CD4-positive, alpha-beta T cell treated with Interleukin-4 for 1 hour (primary cell): ENCODE results near the gene FRMD4B.
"Not testable (repeated sequence)": the region's sequence is repeated elsewhere in the genome, so short reads cannot be mapped to it uniquely, and the experiment has no call there.

Source experiments
- DNase-seq, 2 donors: peaks; one replicate each; pipeline ENCODE4 v3.0.0-alpha.2; 2020 to 2022

The FRMD4B gene

DNA sequence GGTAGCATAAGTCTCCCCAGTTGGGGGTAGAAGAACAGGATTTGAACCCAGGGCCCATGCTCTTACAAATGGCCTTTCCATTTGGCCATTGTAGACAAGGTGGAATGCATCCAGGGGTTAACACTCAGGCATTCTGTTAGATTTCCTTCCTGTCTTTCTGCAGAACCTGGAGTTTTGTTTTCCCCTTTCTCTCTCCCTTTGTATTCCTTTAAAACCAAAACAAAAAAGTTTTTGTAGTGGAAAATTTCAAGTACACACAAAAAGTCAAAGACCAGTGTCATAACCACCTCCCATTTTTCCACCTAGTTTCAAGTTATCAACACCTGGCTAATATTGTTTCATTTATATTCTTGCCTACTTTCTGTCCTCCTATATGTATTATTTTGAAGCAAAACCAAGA, 26.0 kb downstream of the FRMD4B start:
- no peak for DNase-seq

DNA sequence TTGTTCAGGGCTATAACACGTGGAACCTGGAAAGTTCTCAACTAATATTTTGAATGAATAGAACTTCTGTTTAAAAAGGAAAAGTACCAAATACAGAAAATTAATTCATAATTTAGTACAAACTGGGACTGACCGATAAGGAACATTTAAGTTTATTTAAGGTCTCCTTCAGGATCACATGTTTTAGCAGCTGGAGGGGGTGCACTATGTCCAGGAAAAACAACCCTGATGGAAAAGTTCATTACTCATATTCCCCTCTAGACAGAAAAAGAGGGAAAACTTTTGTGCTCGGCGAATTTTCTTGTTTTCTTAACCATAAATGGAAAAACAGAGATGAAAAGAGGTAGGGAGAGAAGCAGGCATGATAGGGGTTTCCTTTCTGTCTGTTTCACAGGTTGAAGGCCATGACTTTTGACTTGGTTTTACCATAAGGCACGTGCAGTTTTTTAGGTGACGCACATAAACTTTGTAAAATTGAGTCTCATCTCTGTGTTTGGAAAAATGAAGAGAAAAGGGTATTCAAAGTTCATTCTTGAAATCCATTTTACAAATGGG, 26.5 kb downstream of the FRMD4B start:
- DNase-seq: no peak

DNA sequence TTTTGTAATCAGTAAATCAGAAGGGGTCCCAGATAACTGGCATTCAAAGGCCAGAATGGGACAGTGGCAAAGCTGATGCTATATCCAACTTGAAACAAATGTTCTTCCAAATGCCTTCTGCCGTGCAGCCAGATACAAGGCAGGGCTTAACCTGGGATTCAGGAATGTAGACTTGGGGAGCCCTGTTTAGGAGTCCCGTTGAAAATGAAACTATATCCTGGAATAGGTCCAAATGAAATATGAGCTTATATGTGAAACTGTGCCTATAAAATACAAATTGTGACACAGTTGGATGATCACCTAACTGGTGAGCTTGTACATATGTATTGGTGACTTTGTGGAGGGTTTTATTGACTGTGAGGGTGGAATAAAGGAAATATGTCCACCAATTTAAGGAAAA, 28.7 kb downstream of the FRMD4B start:
- no peak for DNase-seq

- no peak for DNase-seq
These were observed 30.9 kb downstream of the FRMD4B start for GRCh38 chr3:69354948-69355347.

- peak in 1 of 2 donors; percentile 47 for DNase-seq
These were observed 32.4 kb downstream of the FRMD4B start for GRCh38 chr3:69353503-69353902.

- no peak for DNase-seq
These were observed 32.8 kb downstream of the FRMD4B start for GRCh38 chr3:69353088-69353478.

DNA sequence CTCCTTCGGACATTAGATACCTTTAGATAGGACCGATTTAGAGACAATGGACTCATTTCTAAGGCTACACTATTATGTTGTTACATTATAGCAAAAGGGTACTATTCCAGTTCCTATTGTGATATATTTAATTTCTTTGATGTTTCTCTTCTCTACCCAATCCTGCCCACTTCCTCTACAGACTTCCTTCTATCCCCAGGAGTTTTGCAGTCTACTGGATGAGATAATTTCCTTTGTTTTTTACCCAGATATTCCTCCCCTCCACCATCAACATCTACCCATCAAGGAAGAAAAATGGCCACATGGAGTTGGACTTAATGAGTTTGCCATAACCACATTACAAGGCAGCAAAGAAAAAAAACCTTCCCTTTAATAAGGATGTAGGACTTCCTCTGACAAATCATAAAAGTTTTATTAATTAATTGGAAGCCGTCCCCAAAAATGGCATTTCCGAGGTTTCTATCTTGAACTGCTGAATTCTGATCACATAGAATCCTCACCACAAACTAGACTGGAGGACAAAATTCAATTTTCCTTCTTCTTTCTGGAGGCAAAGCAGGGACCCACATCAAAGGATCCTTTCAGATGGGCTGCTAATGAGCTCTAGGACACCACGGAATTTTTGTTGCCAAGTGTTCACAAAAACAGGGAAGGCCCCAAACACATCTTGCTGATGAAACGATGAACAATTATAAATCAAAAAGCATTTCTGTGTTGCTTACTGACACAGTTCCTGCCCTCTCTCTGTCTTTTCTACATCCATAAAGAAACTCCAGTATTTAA, 33.4 kb downstream of the FRMD4B start:
- DNase-seq: no peak

GRCh38 chr3:69343875-69344274, 42.0 kb downstream of the FRMD4B start:
- no peak for DNase-seq

- DNase-seq: no peak
These were observed 43.8 kb downstream of the FRMD4B start for GRCh38 chr3:69342074-69342473.

- peak in 1 of 2 donors; percentile 26 for DNase-seq
These were observed 46.1 kb downstream of the FRMD4B start for GRCh38 chr3:69339760-69340159.

- no peak for DNase-seq
These were observed 47.0 kb downstream of the FRMD4B start for GRCh38 chr3:69338911-69339310.

- no peak for DNase-seq
These were observed 53.0 kb downstream of the FRMD4B start for GRCh38 chr3:69332934-69333333.

- peak; percentile 14 to 15 for DNase-seq
These were observed 54.9 kb downstream of the FRMD4B start for GRCh38 chr3:69330891-69331400.

DNA sequence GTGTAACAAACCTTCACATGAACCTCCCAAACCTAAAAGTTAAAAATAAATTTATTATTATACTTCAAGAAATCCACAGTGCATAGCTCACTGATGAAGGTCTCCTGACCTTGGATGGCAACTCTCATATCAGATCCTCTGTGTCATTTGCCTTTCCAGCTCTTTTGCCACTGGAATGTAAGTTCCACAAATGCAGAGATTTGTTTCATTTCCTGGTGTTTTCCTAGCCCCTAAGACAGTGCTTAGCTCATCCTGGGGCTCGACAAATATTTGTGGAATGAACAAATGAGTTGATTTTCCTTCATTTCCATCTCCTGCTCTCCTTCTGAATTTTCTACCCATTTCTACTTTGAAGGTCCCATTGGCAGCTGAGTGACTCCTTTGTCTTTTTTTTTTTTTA, 56.0 kb downstream of the FRMD4B start:
- no peak for DNase-seq

- no peak for DNase-seq
These were observed 57.0 kb downstream of the FRMD4B start for GRCh38 chr3:69328963-69329302.

GRCh38 chr3:69328103-69328962, 57.6 kb downstream of the FRMD4B start:
- peak in 1 of 2 donors; percentile 22 for DNase-seq

DNA sequence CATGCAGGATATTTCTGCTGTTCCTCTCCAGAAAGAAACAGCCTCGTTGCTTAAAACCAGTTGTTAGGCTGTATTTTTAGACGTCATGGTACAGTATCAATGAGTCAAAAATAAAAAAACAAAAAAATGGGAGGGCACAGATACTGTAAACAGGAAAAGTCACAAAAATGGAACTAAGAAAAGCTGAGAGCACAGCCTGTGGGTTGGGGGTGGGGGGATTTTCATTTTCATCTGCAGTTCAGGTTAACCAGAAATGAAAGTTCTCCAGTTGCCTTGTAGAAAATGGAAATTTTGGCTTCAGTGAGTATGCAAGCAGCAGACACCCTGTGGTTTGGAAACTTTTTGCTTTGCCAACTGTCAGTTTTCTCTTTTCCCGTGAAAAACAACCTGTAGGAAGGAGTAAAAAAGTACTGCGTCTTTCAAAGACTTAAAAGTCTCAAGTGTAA, 59.0 kb downstream of the FRMD4B start:
- peak; percentile 47 to 70 for DNase-seq

DNA sequence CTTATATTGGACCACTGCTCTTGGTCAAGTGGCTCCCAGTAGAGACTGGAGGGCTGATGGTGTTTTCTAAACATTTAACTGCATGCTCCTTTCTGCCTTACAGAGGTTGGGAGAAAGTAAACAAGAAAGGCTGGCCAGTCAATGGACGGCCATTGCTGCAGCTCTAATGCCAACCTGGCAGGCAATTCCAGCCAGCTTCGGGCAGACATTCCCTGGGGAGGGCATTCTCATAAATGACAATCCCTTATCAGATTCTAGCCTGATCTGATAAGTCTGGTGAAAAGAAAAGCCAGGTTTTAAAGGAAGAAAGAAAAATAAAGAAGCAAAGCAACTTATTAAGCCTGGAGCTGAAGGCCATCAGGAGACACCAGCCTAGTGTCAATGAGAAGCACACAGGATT, 60.7 kb downstream of the FRMD4B start:
- no peak for DNase-seq

DNA sequence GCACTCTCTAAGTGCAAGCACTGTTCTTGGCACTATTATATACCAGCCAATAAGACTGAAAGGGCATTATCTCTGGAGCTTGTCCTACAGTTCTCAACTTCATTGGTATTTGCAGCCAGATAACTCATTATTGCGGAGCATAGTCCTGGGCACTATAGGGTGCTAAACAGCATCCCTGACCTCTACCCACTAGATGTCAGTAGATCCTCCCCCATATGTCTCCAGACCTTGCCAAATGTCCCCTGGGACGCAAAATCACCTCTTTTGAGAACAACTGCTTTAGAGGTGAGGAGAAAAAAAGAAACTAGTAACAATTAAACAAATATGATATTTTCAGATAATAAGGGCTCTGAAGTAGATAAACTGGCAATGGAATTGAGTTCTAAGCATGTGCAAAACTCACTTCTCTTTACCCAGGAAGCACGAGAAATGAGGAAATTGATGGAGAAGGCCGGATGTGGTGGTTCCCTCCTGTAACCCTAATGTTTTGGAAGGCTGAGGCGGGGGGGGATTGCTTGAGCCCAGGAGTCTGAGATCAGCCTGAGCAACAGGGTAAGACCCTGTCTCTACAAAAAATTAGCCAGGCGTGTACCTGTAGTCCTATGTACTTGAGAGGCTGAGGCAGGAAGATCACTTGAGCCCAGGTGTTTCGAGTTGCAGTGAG, 61.4 kb downstream of the FRMD4B start:
- DNase-seq: no peak

DNA sequence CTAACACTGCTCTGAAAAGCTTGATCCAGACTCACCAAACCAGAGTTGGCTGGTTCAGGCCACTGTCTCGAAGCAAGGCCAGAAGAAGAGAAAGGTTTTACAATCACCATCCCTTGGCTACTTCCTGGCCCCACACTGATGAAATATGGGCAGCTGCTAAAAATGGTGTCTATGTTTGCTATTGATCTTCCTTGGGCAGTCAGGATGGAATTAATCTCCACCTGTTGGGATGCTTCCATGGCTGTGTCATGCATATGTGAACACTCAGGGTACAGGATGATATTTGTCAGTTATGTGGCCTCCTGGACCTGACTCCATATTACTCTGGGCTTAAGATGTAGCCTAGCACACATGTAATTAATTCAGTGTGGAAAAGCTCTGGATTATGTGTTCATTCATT, 61.9 kb downstream of the FRMD4B start:
- DNase-seq: no peak

DNA sequence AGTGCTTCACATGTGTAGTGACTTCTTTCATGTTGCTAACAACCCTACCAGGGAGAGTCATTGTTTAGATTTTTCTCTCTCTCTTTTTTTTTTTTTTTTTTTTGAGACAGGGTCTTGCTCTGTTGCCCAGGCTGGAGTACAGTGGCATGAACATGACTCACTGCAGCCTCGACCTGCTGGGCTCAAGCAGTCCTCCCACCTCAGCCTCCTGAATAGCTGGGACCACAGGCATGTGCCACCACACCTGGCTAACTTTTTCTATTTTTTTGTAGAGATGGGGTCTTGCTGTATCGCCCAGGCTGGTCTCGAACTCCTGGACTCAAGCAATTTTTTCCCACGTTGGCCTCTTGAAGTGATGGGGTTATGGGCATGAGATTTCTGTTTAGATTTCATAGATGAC, 63.4 kb downstream of the FRMD4B start:
- DNase-seq: not testable (repeated sequence)

DNA sequence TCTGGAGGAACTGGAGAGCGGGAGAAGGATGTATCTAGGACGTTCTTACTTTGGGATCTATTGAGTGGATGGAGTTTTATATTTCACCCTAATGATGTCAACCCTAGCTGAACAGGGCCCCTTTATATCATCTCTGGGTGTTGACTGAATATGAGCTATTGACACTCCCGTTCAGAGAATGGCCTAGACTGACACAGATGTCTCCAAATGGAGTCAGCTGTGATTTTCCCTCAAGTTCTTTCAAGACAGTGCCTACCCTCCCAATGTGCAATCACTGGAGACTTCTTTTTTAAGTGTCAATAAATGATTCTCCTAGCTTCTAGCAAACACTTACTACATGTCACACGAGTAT, 63.8 kb downstream of the FRMD4B start:
- DNase-seq: no peak
